GM23248 (cell line): ENCODE data around the gene SOX5.

Experiments used
- EZH2 ChIP-seq: fragments of 200-600 bp; sonication (generic); IDR thresholded peaks from 2 replicates; pipeline ENCODE4 v1.6.1; 2018; ENCODE audit warnings: antibody characterized with exemption, mild to moderate bottlenecking; ENCODE audit not compliant: insufficient read depth, poor library complexity, severe bottlenecking
- EZH2phosphoT487 ChIP-seq: fragments of 200-600 bp; sonication (generic); IDR thresholded peaks from 2 replicates; pipeline ENCODE4 v1.6.1; 2018; ENCODE audit warnings: antibody characterized with exemption, moderate library complexity, mild to moderate bottlenecking, low read depth; ENCODE audit not compliant: insufficient read depth

- TF ChIP-seq EZH2 (no peak), EZH2phosphoT487 (no peak)
These were observed 364.2 kb downstream of the SOX5 start for GRCh38 chr12:23585156-23585781.
